ENCODE measurements around the gene SIGMAR1. TPM values are rescaled to one million over a fixed set of nuclear protein-coding genes. Genes with fewer than 3 reads are reported as not detected.
"Not testable (repeated sequence)": the region's sequence is repeated elsewhere in the genome, so short reads cannot be mapped to it uniquely, and the experiment has no call there.

Gene SIGMAR1
- polyA plus RNA-seq, 1 donor from 2014 or later = 63.1 TPM

GRCh38 chr9:34648673-34649072 is 11.1 kb upstream of the SIGMAR1 start:
- no peaks in the 10 kb centered on the region for H3K9me3 Mint-ChIP-seq
- peaks cover 17 to 22% (median 21%) of the 10 kb centered on the region in 3 donors for H3K4me1 Mint-ChIP-seq
- H3K36me3 Mint-ChIP-seq = peaks cover 2% of the 10 kb centered on the region
- no peaks in the 10 kb centered on the region for H3K27me3 Mint-ChIP-seq
- H3K27ac Mint-ChIP-seq = peak overlapping the region in 2 of 3 donors; percentile 23 to 64
- peak overlapping the region; percentile 30 to 90 (median 56) for H3K4me3 Mint-ChIP-seq

DNA sequence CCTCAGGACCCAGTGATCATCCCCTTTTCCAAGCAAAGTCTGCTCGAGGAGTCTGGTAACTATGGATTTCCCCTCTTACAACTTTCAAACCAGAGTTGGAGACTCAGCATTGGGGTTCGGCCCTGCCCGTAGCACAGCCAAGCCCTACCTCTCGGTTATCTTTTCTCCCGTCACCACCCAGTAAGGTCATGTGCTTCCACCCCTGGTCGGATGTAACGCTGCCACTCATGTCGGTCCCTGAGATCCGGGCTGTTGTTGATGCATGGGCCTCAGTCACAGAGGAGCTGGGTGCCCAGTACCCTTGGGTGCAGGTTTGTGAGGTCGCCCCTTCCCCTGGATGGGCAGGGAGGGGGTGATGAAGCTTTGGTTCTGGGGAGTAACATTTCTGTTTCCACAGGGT is 10.1 kb upstream of the SIGMAR1 start:
- peaks cover 17 to 22% (median 19%) of the 10 kb centered on the region in 3 donors for H3K4me1 Mint-ChIP-seq
- H3K4me3 Mint-ChIP-seq = peak overlapping the region; percentile 90 to 96 (median 94)
- H3K9me3 Mint-ChIP-seq = no peaks in the 10 kb centered on the region
- H3K27me3 Mint-ChIP-seq = no peaks in the 10 kb centered on the region
- peak overlapping the region in 1 of 3 donors; percentile 71 for H3K27ac Mint-ChIP-seq
- H3K36me3 Mint-ChIP-seq = peaks cover 2% of the 10 kb centered on the region

- peaks cover 2% of the 10 kb centered on the region for H3K36me3 Mint-ChIP-seq
- peak overlapping the region in 2 of 3 donors; percentile 71 to 92 for H3K27ac Mint-ChIP-seq
- H3K4me3 Mint-ChIP-seq = peak overlapping the region; percentile 90 to 96 (median 94)
- no peaks in the 10 kb centered on the region for H3K27me3 Mint-ChIP-seq
- H3K9me3 Mint-ChIP-seq = no peaks in the 10 kb centered on the region
- H3K4me1 Mint-ChIP-seq = peaks cover 17 to 18% (median 18%) of the 10 kb centered on the region in 3 donors
Measured at GRCh38 chr9:34647084-34647403, 9.5 kb upstream of the SIGMAR1 start.

- Mint-ChIP-seq H3K4me3 (peak within 1 kb of the TSS; percentile 90 to 96 (median 94)), H3K36me3 (peaks cover 2% of the 10 kb centered on the region), H3K9me3 (no peaks in the 10 kb centered on the region), H3K4me1 (peaks cover 17 to 18% (median 18%) of the 10 kb centered on the region in 3 donors), H3K27ac (peak within 1 kb of the TSS; percentile 68 to 92 (median 71)), H3K27me3 (no peaks in the 10 kb centered on the region)
Measured at GRCh38 chr9:34646211-34647083, 8.9 kb upstream of the SIGMAR1 start, which contains the start of gene GALT. Gene GALT, plus strand, starts transcription at chr9:34646675. Its CDS starts 30 bp downstream, at chr9:34646705.

DNA sequence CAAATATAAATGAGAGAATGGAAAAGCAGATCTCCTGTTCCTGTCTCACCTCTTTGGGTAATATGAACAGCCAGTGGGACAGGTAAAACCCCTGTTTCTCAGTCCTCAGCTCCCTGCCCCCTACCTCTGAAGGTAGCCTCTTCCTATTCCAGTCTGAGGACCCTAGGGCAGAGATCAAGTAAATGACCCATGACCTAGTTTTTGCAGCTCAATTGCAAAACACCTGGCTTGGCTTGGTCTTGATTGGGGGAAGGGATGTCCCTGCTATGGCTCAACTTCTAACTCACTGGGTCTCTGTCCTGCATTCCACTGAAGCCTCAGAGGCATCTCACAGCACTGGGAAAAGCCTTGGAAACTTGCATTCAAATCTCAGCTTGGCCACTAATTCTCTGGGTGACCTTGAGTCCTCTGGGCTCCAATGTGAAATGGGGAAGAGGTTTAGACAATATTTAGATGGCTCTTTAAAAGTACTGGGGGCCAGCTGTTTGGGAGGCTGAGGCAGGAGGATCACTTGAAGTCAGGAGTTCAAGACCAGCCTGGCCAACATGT is 7.3 kb upstream of the SIGMAR1 start:
- H3K4me3 Mint-ChIP-seq = peak overlapping the region in 1 of 4 donors; percentile 90
- no peaks in the 10 kb centered on the region for H3K27me3 Mint-ChIP-seq
- H3K4me1 Mint-ChIP-seq = peaks cover 17 to 18% (median 18%) of the 10 kb centered on the region in 3 donors
- no peaks in the 10 kb centered on the region for H3K9me3 Mint-ChIP-seq
- no peak overlapping the region for H3K27ac Mint-ChIP-seq
- H3K36me3 Mint-ChIP-seq = peaks cover 3% of the 10 kb centered on the region

DNA sequence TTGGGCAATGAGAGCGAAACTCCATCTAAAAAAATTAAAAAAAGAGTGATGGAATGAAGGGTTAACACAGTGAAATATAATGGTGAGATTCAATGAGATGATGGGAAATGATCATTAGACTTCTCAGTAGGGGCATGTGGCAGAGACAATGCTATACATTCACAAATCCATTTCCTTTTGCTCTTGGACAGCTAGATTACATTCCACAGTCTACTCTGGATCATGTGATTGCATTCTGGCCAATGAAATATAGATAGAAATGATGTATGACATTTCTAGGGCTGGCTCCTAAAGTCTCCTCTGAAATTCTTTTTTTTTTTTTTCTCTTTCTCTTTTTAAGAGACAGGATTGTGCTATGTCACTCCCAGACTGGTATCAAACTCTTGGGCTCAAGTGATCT is 5.1 kb upstream of the SIGMAR1 start:
- H3K27ac Mint-ChIP-seq = no peak overlapping the region

GRCh38 chr9:34639322-34639721 is 1.7 kb upstream of the SIGMAR1 start:
- Mint-ChIP-seq H3K4me3 (peak overlapping the region in 1 of 4 donors; percentile 89), H3K4me1 (peaks cover 15 to 22% (median 20%) of the 10 kb centered on the region in 3 donors), H3K27ac (peak overlapping the region in 2 of 3 donors; percentile 49 to 97)
- not testable (repeated sequence) for H3K27me3 Mint-ChIP-seq, H3K9me3 Mint-ChIP-seq, H3K36me3 Mint-ChIP-seq

More for the DNA sequence above, 5.1 kb upstream of the SIGMAR1 start:
- Mint-ChIP-seq H3K36me3 (peaks cover 3% of the 10 kb centered on the region), H3K4me3 (peak overlapping the region in 1 of 4 donors; percentile 19), H3K9me3 (no peaks in the 10 kb centered on the region), H3K27me3 (no peaks in the 10 kb centered on the region), H3K4me1 (peaks cover 21 to 31% (median 22%) of the 10 kb centered on the region in 3 donors)

DNA sequence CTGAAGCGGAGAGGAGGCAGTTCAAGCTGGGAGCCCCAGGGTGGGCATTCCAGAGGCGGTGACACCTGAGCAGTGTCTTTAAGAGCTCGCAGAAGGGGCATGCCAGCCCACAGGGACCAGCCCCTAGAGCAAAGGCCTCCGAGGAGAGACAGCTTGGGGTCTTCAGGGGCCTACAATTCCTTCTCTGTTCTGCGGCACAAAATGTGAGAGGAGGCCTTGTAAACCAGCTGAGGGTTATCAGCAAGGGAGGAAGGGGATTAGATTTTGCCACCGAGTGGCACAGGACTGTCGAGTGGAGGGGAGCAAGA is 505 bp upstream of the SIGMAR1 start:
- Mint-ChIP-seq H3K4me1 (peaks cover 19 to 26% (median 25%) of the 10 kb centered on the region in 3 donors), H3K36me3 (peaks cover 1% of the 10 kb centered on the region), H3K9me3 (no peaks in the 10 kb centered on the region), H3K27me3 (no peaks in the 10 kb centered on the region), H3K27ac (peak overlapping the region; percentile 49 to 97 (median 91)), H3K4me3 (peak overlapping the region; percentile 87 to 95 (median 90))

GRCh38 chr9:34636791-34637355 is 714 bp downstream of the SIGMAR1 start:
- Mint-ChIP-seq H3K4me1 (peaks cover 19 to 26% (median 25%) of the 10 kb centered on the region in 3 donors), H3K27ac (peak overlapping the region; percentile 39 to 97 (median 66)), H3K36me3 (peaks cover 1% of the 10 kb centered on the region), H3K4me3 (peak overlapping the region; percentile 78 to 95 (median 90)), H3K27me3 (no peaks in the 10 kb centered on the region), H3K9me3 (no peaks in the 10 kb centered on the region)

GRCh38 chr9:34635556-34635955 is 2.0 kb downstream of the SIGMAR1 start:
- H3K4me1 Mint-ChIP-seq = peaks cover 19 to 26% (median 25%) of the 10 kb centered on the region in 3 donors
- no peaks in the 10 kb centered on the region for H3K27me3 Mint-ChIP-seq
- peak overlapping the region in 3 of 4 donors; percentile 65 to 87 (median 65) for H3K4me3 Mint-ChIP-seq
- no peaks in the 10 kb centered on the region for H3K36me3 Mint-ChIP-seq
- H3K27ac Mint-ChIP-seq = no peak overlapping the region
- H3K9me3 Mint-ChIP-seq = no peaks in the 10 kb centered on the region

- peak overlapping the region in 1 of 3 donors; percentile 35 for H3K27ac Mint-ChIP-seq
- H3K9me3 Mint-ChIP-seq = no peaks in the 10 kb centered on the region
- peaks cover 9% of the 10 kb centered on the region for H3K27me3 Mint-ChIP-seq
- no peak overlapping the region for H3K4me3 Mint-ChIP-seq
- peaks cover 19 to 26% (median 25%) of the 10 kb centered on the region in 3 donors for H3K4me1 Mint-ChIP-seq
- H3K36me3 Mint-ChIP-seq = peaks cover 3% of the 10 kb centered on the region
Measured at GRCh38 chr9:34634551-34635248, 2.9 kb downstream of the SIGMAR1 start.

DNA sequence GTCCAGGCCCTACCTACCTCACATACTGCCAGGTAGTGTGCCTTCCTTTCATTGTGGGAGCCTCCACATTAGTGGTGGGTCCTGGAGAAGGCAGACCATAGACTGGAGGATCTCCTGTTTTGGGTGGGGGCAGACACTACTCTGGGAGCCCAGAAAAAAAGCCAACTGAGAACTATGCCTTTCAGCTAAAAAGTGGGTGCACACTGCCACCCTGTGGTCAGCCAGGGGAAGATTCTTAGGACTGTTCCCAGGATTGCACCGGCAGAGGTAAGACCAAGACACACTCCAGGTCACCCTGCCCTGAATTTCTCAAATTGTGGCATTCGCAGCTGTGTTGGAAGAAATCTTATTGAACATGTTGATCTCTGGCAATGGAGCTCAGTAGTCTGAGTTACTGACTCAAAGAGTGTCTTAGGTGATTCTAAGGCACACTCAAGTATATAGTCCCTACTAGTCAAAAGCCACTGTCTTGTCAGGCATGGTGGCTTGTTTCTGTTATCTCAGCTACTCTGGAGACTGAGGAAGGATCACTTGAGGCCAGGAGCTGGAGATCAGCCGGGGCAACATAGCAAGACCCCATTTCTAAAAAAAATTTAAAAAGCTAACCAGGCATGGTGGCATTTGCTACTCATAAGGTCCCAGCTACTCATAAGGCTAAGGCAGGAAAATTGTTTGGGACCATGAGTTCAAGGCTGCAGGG is 3.6 kb downstream of the SIGMAR1 start:
- H3K36me3 Mint-ChIP-seq = peaks cover 3% of the 10 kb centered on the region
- peaks cover 19 to 30% (median 25%) of the 10 kb centered on the region in 3 donors for H3K4me1 Mint-ChIP-seq
- H3K27me3 Mint-ChIP-seq = peaks cover 15% of the 10 kb centered on the region
- H3K9me3 Mint-ChIP-seq = no peaks in the 10 kb centered on the region
- H3K27ac Mint-ChIP-seq = peak overlapping the region in 2 of 3 donors; percentile 22 to 31
- H3K4me3 Mint-ChIP-seq = peak overlapping the region in 1 of 4 donors; percentile 53

GRCh38 chr9:34633166-34633565 is 4.4 kb downstream of the SIGMAR1 start:
- no peak overlapping the region for H3K27ac Mint-ChIP-seq
- no peak overlapping the region for H3K4me3 Mint-ChIP-seq
- H3K27me3 Mint-ChIP-seq = peaks cover 20% of the 10 kb centered on the region
- H3K9me3 Mint-ChIP-seq = no peaks in the 10 kb centered on the region
- H3K4me1 Mint-ChIP-seq = peaks cover 18 to 29% (median 22%) of the 10 kb centered on the region in 3 donors
- H3K36me3 Mint-ChIP-seq = peaks cover 3% of the 10 kb centered on the region

Measured in IgD-negative memory B cell (primary cell).